OCI-LY1 (cell line): ENCODE measurements around the gene PDE6H.

ENCODE experiments used
- CTCF ChIP-seq: fragments of 200-600 bp; sonication (generic), shearing (Covaris generic); IDR thresholded peaks from 2 replicates; pipeline ENCODE4 v1.5.1; 2017; ENCODE audit warnings: mild to moderate bottlenecking, antibody characterized with exemption, low read length, moderate library complexity, mixed read lengths
- EZH2 ChIP-seq: fragments of 200-600 bp; sonication (generic), shearing (Covaris generic); IDR thresholded peaks from 2 replicates; pipeline ENCODE4 v1.8.0; 2017; ENCODE audit warnings: borderline replicate concordance, mixed run types, mild to moderate bottlenecking, antibody characterized with exemption, low read length, moderate library complexity, mixed read lengths

DNA sequence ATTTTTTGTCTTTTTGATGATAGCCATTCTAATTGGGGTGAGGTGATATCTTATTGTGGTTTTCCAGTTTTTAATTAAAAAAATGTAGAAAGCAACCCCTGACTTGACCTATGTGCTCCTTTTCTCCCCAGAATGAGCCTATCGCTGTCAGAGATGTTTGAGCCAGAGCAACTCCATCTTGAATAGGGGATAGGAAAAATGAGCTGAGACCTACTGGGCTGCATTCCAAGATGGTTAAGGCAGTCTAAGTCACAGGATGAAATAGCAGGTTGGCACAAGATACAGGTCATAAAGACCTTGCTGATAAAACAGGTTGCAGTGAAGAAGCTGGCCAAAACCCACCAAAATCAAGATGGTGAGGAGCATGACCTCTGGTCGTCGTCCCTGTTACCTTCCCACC lies 48.3 kb upstream of the PDE6H start:
- TF ChIP-seq CTCF (no peak), EZH2 (no peak)
